NCI-H2196 (cell line): ENCODE measurements around the gene RFX1.

ENCODE experiments used
- DNase-seq: peaks from one replicate; lab custom pipeline; 2025; ENCODE audit not compliant: unreplicated experiment; lab: John Stamatoyannopoulos, UW

RFX1 gene

DNA sequence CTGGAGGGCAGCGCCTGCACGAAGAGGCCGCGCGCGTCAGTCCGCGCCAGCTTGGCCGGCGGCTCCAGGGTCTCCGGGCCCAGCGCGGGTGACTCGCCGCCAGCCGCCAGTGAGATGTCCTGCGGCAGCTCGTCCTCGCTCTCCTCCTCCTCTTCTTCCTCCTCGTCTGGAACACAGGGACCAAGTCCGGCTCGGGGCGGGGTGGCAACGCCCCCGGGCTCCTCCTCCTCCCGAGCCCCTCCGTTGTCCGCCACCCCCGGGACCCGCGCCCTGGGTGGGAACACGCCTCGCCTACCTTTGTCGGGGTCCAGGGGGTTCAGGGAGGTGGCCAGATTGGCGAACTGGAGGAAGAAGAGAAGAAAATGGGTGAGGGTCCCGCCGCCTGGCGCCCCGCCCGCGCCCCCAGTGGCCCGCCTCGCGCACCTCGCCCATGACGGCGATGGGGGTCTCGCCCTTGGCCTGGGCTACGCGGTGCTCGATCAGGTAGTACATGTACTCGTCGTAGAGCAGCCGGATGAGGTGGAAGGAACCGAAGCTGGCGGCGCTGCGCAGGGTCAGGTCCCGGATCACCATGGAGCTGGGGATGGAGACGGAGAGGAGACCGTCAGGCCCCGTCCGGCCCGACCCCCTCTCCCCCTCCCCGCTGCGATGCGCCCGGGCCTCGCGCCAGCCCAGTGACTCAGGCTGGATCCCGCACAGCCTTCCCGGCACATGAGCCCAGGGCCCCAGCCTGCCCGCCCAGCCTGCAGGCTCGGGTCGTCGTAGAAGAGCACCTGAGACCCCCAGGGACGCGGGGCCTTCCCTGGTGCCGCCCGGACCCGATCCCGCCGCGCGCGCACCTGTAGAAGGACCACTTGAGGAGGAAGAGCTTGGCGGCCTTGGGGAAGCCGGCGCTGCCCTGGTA lies 43.2 kb downstream of the RFX1 start:
- no peak for DNase-seq

GRCh38 chr19:13961826-13962698 lies 44.1 kb downstream of the RFX1 start:
- no peak for DNase-seq

DNA sequence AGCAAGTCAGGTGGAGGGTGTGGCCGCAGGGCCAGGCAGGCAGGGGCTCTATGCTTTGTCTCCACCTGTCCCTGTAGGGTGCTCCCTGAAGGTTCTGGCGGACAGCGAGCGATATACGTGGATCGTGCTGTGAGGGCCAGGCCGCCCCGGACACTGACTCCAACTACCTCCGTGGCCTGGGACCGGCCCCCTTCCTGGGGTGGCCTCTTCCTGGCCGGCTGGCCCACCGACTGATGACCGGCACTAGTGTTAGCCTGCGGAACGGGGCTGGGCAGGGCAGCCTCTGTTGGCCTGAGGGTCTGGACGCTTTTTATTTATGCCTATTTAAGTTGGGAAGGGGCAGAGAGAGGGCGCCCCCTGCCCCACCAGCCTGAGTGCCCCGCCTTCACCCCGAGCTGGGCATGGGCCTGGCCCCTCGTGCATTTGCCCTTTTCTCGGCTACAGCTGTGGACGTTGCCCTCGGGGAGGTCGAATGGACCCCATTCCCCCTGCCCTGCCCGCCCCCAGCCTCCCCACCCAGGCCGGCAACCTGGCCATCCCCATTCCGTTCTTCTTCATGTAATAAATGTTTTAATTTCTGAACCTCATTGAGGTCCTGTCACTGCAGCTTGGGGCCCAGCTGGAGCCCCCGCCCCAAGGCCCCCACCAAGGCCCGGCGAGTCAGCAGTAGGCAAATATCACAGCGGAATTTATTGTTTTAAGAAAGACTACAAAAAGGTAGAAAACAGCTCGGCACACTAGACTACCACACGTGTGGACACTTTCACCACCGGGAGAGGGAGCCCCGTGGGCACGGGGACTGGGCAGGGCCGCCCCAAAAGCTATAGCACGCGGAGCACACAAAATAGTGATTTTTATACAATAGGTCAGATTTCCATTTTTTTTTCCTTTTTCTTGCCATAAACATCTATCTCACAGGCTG lies 45.0 kb downstream of the RFX1 start:
- DNase-seq, result no peak

DNA sequence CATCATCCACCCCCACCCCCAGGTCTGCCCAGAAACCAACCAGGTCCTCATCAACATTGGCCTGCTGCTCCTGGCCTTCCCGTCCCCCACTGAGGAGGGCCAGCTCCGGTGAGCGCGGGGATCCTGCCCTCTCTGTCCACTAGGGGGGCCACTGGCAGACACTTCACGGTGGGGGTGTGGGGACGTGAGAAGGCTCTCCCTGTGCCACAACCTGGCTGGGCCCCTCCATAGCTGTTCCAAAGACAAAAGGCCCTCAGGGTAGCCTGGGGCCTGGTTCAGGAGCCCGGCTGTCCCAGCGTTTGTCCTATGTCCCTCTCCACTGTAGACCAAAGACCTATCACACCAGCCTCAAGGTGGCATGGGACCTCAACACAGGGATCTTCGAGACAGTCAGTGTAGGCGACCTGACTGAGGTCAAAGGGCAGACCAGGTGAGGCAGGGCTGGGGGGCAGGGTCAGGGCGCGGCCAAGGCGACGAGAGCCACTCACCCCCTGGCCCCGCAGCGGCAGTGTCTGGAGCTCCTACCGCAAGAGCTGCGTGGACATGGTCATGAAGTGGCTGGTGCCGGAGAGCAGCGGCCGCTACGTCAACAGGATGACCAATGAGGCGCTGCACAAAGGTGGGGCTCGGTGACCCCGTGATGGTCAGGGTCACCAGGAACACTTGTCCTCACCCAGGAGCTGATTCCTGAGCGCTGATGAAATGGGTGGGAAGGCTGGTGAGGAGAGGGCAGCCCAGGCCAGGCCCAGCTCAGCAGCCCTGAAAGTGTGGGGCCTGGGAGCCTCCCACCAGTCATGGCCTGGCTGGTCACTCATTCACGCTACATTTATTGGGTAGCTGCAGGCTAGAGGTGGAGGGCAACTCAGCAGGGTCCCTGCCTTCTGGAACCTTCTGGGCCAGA lies 45.9 kb downstream of the RFX1 start:
- no peak for DNase-seq

DNA sequence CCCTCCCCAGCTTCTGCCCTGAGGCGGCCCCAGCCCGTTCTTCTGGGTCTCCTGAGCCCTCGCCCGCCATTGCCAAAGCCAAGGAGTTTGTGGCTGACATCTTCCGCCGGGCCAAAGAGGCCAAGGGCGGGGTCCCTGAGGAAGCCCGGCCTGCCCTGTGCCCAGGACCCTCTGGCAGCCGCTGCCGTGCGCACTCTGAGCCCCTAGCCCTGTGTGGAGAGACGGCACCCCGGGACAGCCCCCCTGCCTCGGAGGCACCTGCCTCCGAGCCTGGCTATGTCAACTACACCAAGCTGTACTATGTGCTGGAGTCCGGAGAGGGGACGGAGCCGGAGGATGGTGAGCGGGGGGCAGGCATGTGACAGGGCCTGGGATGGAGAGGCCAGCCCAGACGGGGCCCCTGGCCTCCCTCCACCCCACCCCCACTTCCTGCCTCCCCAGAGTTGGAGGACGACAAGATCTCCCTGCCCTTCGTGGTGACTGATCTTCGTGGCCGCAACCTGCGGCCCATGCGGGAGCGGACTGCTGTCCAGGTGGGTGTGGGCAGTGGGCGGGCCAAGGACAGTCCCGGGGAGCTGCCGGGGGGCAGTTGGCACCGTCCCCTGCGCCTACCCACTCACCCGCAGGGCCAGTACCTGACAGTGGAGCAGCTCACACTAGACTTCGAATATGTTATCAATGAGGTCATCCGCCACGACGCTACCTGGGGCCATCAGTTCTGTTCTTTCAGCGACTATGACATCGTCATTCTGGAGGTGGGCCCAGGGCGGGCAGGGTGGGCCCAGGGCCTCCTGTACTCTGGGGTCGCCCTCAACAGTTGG lies 46.8 kb downstream of the RFX1 start:
- DNase-seq, result no peak

DNA sequence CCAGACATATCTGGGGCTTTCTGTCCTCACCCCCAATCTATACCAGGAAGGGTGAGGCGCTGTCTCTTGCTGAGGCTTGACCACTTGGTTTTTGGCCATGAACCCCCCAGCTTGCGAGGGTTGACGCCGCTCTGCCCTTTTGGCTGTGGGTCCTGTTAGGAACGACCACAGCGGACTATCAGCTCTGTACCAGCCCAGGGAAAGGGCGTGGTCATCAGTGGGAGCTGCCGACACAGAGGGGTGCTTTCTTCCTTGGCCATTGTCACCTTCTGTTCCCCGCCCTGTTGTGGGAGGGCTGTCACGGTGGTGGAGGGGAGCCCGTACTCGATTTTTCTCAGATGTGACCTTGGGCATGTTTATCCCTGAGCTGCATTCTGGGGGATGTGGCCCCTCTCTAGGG lies 48.1 kb downstream of the RFX1 start:
- no peak for DNase-seq

GRCh38 chr19:13957051-13957450 lies 49.1 kb downstream of the RFX1 start:
- no peak for DNase-seq

- DNase-seq, result no peak
Measured at GRCh38 chr19:13956365-13956744, 49.8 kb downstream of the RFX1 start.

DNA sequence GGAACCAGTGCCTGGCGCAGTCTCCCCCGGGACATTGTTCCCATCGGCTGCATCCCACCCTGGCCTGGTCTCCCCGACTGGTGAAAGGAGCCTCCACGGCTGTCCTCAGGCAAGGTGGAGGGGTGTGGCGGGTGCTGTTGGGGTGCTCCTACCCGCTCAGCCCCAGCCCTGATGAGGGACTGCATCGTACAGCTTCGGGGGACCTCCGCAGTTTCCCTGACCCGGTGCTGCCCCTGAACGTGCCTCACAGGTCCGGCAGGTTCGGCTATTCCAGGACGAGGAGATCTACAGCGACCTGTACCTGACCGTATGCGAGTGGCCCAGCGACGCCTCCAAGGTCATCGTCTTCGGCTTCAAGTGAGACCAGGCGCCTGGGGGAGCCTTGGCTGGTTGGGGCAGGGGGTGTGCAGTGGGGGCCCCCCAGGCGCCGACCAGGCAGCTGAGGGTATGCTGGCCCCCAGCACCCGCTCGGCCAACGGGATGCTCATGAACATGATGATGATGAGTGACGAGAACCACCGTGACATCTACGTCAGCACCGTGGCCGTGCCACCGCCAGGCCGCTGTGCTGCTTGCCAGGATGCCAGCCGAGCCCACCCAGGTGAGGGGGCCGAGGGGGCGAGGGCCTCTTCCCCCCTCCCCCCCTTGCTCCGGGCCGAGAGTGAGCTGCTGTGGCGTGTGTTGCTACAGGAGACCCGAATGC lies 50.3 kb downstream of the RFX1 start:
- no peak for DNase-seq

- no peak for DNase-seq
Measured at GRCh38 chr19:13954185-13954584, 51.9 kb downstream of the RFX1 start.

- DNase-seq, result no peak
Measured at GRCh38 chr19:13952931-13953531, 53.1 kb downstream of the RFX1 start.

- DNase-seq, result peak; percentile 99
Measured at GRCh38 chr19:13952154-13952930, 53.8 kb downstream of the RFX1 start, which contains the start of gene DCAF15. Gene DCAF15 (plus strand): TSS chr19:13952509. CDS start chr19:13952513, 4 bp downstream.

- DNase-seq, result no peak
Measured at GRCh38 chr19:13951799-13952153, 54.3 kb downstream of the RFX1 start.

GRCh38 chr19:13951043-13951442 lies 55.1 kb downstream of the RFX1 start:
- no peak for DNase-seq

DNA sequence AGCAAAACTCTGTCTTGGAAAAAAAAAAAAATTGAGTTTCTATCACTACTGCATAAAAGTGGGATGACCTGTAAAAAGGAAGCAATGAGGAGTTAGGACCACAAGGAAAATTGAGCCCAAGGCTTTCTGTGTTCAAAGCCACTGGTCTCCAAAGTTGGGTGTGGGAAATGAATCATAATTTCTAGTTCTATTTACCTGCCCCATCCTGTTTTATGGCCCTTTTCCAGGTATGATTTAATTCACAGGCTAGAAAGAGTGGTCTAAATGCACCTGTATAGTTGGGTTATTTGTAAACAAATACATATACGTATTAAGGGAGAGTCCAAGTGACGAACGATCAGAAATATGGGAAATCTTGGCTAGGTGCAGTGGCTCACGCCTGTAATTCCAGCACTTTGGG lies 59.7 kb downstream of the RFX1 start:
- DNase-seq, result no peak

DNA sequence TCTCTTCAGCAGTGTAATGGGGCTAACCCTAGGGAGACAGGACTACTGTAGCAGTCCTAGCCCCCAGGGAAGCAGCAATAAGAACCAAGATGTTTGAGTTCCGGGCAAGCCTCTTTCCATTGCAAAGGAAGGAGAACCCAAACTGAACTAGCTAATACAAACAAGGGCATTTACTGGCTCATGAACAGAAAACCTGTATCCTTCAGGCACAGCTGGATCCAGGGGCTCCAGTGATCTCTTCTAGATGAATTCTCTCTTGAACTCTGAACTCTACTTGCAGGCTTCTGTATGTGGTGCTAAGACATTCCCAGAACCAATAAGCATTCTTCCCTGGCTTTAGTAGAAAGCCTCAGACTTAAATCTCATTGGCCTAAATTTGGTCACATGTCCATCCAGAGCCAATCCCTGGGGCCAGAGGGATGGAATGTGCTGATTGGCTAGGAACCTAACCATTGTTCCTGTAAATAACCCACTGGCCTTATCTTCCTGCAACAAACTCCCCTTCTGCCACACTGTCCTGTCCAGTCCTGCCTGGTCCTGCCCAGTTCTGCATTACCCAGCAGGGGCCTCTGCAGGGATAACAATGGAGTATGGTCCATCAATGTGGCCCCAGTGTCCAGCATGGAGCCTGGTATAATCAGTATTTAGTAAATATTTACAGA lies 64.0 kb downstream of the RFX1 start:
- no peak for DNase-seq
